Esophagus (tissue), 2 donors: ENCODE data around the gene RHOB. TPM values are rescaled to one million over a fixed set of nuclear protein-coding genes. Genes with fewer than 3 reads are reported as not detected.
A peak's percentile ranks its signal among the peaks of the same experiment; 100 is the strongest.

Experiments
- H3K27ac ChIP-seq, 2 donors: one replicate each; pipeline ENCODE4 v1.5.1; 2013; ENCODE audit warnings: low read depth in 2 of 2, mild to moderate bottlenecking in 2 of 2, inconsistent platforms in 1 of 2, low read length in 1 of 2, moderate library complexity in 1 of 2
- H3K27me3 ChIP-seq, 2 donors: one replicate each; pipeline ENCODE4 v1.6.1; 2013; ENCODE audit warnings: low read length in 2 of 2, control low read depth in 1 of 2, mild to moderate bottlenecking in 1 of 2; ENCODE audit not compliant: insufficient read depth in 2 of 2, control insufficient read depth in 1 of 2
- H3K36me3 ChIP-seq, 2 donors: one replicate each; pipeline ENCODE4 v1.6.1; 2013; ENCODE audit warnings: low read length in 1 of 2; ENCODE audit not compliant: control insufficient read depth in 2 of 2, insufficient read depth in 2 of 2
- H3K4me1 ChIP-seq, 2 donors: one replicate each; pipeline ENCODE4 v1.6.1; 2013; ENCODE audit warnings: low read length in 1 of 2; ENCODE audit not compliant: control insufficient read depth in 2 of 2, insufficient read depth in 2 of 2
- H3K4me3 ChIP-seq, 2 donors: one replicate each; pipeline ENCODE4 v1.5.1; 2013; ENCODE audit warnings: low read length in 2 of 2, mild to moderate bottlenecking in 2 of 2, low read depth in 1 of 2, moderate library complexity in 1 of 2
- H3K9me3 ChIP-seq, 2 donors: one replicate each; pipeline ENCODE4 v1.6.1; 2013; ENCODE audit warnings: mild to moderate bottlenecking in 2 of 2, low read depth in 1 of 2, low read length in 1 of 2, moderate library complexity in 1 of 2; ENCODE audit not compliant: control insufficient read depth in 2 of 2, insufficient read depth in 1 of 2
- WGBS, 2 donors: extraction: QIAGEN DNeasy Blood & Tissue Kit; methylation state at CpG; one replicate each; pipeline ENCODE4 v1.1.7; 2013; 5-methylcytosine and 5-hydroxymethylcytosine counted together
- polyA plus RNA-seq, 2 donors: library from polyadenylated mRNA; stranded (reverse); fragments of 200-250 nt; gene quantifications; one replicate each; pipeline ENCODE4 v1.2.3, GENCODE V29; 2013
- donor health status: healthy with polysubstance abuse.
- donor health status: Bipolar disorder and iron deficiency.

The RHOB gene
- polyA plus RNA-seq, 2 donors, result 33.4 to 99.3 TPM

DNA sequence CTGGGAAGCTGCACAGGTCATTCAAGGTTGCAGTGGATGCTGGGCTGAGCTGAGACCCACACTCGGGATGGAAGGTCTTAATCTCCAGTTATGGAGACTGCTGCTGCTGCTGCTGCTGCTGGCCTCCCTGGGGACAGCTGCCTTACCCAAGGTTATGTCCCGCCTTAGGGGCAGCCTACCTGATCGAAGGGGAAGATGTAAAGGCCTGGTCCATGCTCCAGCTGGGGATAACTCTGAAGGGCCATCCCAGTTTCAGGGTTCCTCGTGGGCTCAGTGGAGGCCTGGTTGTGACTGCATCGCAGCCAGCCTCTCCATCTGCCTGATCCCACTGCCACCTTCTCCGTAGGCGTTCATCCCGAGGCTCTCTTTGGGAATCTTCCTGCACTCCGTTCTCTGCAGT, 33.0 kb downstream of the RHOB start:
- Histone ChIP-seq H3K9me3 (no peaks in the 10 kb centered on the region), H3K4me3 (no peak overlapping the region), H3K27me3 (no peaks in the 10 kb centered on the region), H3K4me1 (peaks cover 0 to 4% of the 10 kb centered on the region in 2 donors), H3K36me3 (no peaks in the 10 kb centered on the region), H3K27ac (no peak overlapping the region)
- 85 to 93% methylated on average over 9 of the region's 9 CpGs for WGBS, 2 donors

DNA sequence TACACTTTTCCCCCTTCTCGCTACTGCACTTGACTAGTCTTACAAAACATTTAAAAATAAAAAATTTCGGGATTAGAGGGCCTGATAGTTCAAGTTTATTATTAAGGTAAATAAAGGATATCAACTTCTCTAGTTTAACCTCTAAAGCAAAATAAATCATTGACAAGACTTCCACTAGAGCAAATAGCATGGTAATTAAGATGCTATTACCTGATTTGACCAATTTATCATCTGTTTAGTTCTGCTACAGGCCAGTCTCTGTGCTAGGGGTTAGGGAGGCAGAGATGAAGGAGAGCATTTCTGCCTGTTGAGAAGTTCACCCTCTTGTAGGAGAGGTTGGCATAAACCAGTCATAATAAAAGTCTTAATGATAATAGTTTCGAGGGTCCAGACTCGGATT, 34.0 kb downstream of the RHOB start:
- H3K4me3 ChIP-seq, result no peak overlapping the region
- H3K4me1 ChIP-seq, result peaks cover 0 to 4% of the 10 kb centered on the region in 2 donors
- WGBS, 2 donors, result 62 to 78% methylated on average over 4 of the region's 4 CpGs
- H3K27me3 ChIP-seq, result no peaks in the 10 kb centered on the region
- H3K9me3 ChIP-seq, result no peaks in the 10 kb centered on the region
- no peak overlapping the region for H3K27ac ChIP-seq
- H3K36me3 ChIP-seq, result no peaks in the 10 kb centered on the region

DNA sequence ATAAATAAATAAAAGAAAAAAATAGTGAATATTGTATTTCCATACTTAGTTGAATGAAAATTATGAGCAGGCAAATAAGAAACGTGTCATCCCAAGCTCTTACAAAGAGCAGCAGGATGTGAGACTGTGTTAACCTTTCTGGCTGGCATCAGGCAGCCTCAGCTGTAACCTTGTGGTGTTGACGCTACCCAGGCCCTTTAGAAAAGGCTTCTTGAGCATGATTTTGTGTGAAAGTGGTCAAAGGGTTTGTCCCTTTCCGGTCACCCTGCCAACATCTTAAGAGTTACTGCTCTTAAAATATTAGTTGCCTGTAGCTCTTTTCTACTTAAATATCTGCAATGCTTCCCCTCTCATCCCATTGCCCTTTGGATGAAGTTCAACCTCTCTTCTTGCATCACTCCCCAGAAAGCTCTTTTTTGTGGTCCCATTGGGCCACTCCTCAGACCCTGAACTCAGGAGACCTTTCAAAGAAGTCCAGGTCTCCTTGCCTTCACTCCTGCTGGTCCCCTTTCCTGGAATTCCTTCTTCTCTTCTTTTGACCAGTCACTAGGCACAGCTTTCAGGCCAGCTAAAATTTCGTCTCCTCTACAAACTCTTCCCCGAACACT, 35.0 kb downstream of the RHOB start:
- Histone ChIP-seq H3K27ac (no peak overlapping the region), H3K4me3 (no peak overlapping the region), H3K27me3 (no peaks in the 10 kb centered on the region), H3K9me3 (no peaks in the 10 kb centered on the region), H3K4me1 (peaks cover 0 to 4% of the 10 kb centered on the region in 2 donors), H3K36me3 (no peaks in the 10 kb centered on the region)
- 91 to 92% methylated on average over 5 of the region's 5 CpGs for WGBS, 2 donors

DNA sequence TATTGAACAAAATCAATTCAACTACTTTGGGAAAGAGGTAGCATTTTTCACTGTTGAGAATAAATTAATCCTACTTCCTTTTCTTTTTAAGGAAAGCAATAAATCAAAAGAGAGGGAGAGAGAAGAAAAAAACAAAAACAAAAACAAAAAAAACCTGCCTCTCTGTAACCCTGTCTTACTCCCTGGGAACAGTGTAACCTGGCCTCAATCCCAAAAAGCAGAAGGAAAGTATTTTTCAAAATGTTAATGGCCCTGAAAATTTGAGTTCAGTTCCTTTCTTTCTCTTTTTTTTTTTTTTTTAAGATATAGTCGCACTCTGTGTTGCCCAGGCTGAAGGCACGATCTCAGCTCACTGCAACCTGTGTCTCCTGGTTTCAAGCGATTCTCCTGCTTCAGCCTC, 35.9 kb downstream of the RHOB start:
- Histone ChIP-seq H3K4me3 (no peak overlapping the region), H3K27ac (no peak overlapping the region), H3K27me3 (no peaks in the 10 kb centered on the region), H3K9me3 (no peaks in the 10 kb centered on the region), H3K36me3 (no peaks in the 10 kb centered on the region), H3K4me1 (peaks cover 0 to 4% of the 10 kb centered on the region in 2 donors)
- WGBS, 2 donors, result 65 to 85% methylated on average over 3 of the region's 3 CpGs

DNA sequence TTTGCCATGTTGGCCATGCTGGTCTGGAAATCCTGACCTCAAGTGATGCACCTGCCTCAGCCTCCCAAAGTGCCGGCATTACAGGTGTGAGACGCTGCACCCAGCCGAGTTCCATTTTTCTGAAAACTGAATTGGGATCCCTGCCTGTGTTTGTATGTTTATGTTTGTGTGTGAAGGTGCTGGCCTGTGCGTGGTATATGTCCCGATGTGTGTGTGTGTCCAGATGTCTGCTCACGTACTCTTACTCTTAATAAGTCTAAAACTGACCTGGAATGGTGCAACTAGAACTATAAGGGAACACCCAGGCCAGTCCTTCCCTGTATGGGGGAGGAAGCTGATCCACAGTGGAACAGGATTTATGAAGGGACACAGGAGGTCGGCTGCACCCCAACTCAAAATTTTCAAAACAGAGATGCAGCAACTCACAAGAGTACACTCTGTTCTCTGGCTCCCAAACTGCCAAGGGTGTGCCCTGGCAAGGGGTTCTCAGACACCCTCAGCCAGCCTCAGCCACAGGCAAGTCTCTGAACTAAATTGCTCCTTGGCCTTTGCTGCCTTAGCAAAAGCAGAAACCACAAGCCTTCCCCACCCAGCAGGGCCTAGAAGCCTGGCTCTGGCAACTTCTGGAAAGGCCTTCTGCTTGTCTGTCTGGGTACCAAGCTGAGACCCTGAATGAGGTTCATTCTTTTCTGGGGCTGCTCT, 36.5 kb downstream of the RHOB start:
- WGBS, 2 donors, result 76 to 79% methylated on average over 7 of the region's 7 CpGs
- Histone ChIP-seq H3K27ac (peak overlapping the region in 1 of 2 donors; percentile 7), H3K4me3 (no peak overlapping the region), H3K4me1 (peaks cover 0 to 4% of the 10 kb centered on the region in 2 donors), H3K9me3 (no peaks in the 10 kb centered on the region), H3K27me3 (no peaks in the 10 kb centered on the region), H3K36me3 (no peaks in the 10 kb centered on the region)

DNA sequence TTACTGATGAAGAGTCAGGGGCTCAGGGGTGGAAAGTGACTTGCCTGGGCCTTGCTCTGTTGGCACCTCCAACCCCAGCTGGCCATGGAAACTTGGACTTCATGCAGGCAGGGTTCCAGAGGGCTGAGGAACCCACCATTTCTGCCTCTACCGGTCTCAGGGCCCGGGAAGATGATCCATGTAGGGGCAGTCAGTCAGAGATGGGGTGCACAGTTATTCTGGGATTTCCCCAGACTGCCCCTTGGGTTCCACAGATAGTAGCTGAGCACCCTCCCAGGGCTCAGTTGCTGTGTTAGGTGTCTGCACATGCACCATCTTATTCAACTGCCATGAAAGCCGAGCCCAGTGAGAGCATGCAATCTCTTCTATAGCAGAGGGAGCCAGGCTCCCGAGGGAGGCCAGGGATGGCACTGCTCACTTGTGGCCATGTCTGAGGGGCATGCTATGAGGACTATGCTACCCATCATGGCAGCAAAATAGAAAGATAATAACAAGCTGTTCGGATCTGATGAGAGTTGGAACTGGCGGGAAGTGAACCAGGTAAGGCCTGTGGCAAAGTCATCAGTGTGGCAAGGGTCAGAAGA, 37.3 kb downstream of the RHOB start:
- H3K27me3 ChIP-seq, result no peaks in the 10 kb centered on the region
- 91 to 94% methylated on average over 6 of the region's 6 CpGs for WGBS, 2 donors
- H3K36me3 ChIP-seq, result no peaks in the 10 kb centered on the region
- H3K4me3 ChIP-seq, result no peak overlapping the region
- no peak overlapping the region for H3K27ac ChIP-seq
- H3K4me1 ChIP-seq, result peaks cover 0 to 4% of the 10 kb centered on the region in 2 donors
- no peaks in the 10 kb centered on the region for H3K9me3 ChIP-seq

DNA sequence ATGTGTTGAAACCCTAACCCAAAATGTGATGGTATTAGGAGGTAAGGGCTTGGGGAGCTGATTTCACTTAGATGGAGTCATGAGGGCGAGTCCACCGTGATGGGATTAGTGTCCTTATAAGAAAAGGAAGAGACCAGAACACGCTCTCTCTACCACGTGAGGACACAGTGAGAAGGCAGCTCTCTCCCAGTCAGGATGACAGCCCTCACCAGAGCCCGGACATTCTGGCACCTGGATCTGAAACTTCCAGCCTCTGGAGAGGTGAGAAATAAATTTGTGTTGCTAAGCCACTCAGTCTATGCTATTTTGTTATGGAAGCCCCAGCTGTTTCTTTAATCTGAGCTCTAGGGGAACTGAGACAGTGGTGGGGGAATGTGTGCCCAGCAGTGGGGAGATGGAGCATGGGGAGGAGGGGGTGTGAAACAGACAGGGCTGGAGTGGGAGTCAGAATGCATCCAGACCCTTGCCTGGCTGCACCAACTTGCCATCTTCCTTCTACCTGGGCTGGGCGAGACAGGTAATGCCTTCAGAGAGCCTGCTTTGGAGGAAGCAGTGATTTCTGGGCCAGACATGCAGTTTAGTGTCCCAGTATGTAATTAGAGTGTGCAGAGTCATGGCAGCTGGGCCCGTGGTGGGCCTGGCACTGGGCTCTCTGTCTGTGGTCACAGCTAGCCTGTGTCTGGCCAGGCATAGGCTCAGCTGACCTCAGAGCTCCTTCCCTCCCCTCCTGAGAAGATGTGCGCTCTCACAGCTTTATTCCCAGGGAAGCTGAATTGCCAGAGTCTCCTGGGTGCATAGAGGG, 38.1 kb downstream of the RHOB start:
- H3K9me3 ChIP-seq, result no peaks in the 10 kb centered on the region
- H3K27ac ChIP-seq, result no peak overlapping the region
- 86 to 90% methylated on average over 8 of the region's 8 CpGs for WGBS, 2 donors
- H3K27me3 ChIP-seq, result no peaks in the 10 kb centered on the region
- H3K4me1 ChIP-seq, result peaks cover 0 to 4% of the 10 kb centered on the region in 2 donors
- no peaks in the 10 kb centered on the region for H3K36me3 ChIP-seq
- no peak overlapping the region for H3K4me3 ChIP-seq

DNA sequence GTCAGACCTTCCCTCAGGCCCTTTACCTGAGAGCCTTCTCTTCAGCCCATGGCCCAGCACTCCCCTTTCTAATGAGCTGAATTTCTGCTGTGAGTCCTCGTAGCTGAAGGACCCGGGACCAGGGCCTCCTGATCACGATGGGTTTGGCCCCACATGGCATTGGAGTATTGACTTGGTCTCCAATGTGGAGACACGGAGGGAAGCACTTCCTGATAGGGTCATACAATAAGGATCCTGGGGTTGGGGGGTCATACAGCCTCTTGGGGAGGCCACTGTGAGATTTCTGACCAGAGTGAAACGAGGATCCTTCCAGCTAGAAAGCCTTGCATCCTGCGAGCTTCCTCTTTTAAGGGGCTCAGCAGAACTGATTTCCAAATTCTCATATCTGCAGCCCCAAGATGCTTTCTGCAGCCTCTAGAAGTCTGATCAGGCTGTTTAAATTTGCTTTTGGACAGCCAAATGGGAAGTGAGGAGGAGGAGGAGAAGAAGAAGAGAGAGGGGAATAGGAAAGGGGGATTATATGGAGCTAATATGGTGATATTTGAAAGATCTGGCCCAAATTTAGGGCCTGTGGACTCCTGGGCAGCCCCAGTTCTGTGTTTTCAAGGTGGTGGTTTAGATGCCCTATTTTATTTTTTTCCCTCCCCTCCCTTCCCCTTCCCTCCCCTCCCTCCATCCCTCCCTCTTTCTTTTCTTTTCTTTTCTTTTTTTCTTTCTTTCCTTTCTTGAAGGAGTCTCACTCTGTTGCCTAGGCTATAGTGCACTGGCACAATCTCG, 38.9 kb downstream of the RHOB start:
- H3K9me3 ChIP-seq, result no peaks in the 10 kb centered on the region
- H3K27me3 ChIP-seq, result no peaks in the 10 kb centered on the region
- no peaks in the 10 kb centered on the region for H3K36me3 ChIP-seq
- no peak overlapping the region for H3K4me3 ChIP-seq
- H3K27ac ChIP-seq, result no peak overlapping the region
- 67 to 84% methylated on average over 7 of the region's 7 CpGs for WGBS, 2 donors
- H3K4me1 ChIP-seq, result peaks cover 0 to 4% of the 10 kb centered on the region in 2 donors

DNA sequence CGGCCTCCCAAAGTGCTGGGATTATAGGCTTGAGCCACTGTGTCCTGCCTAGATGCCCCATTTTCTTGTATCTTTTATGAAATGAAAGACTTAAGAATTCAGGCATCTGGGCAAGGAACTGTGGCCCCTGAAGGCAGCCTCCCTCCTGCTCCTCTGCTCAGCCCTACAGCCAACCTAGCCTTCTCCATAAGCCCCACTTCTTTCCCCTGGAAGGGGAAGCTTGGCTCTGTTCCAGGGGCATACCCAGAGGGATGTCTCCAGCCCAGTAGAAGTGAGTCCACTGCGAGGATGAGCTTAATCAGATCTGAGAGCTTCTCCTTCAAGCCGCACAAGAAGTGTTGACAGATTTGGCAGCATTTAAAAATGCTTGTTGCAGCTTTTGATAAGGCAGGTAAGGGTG, 39.7 kb downstream of the RHOB start:
- Histone ChIP-seq H3K9me3 (no peaks in the 10 kb centered on the region), H3K27ac (no peak overlapping the region), H3K4me3 (no peak overlapping the region), H3K4me1 (peaks cover 0 to 4% of the 10 kb centered on the region in 2 donors), H3K36me3 (no peaks in the 10 kb centered on the region), H3K27me3 (no peaks in the 10 kb centered on the region)
- 74 to 90% methylated on average over 3 of the region's 3 CpGs for whole genome bisulfite sequencing, 2 donors
